ENCODE measurements around the gene ITGA6.

GRCh38 chr2:172496160-172496608 lies 68.8 kb downstream of the ITGA6 start:
- TF ChIP-seq, protein P1, sequence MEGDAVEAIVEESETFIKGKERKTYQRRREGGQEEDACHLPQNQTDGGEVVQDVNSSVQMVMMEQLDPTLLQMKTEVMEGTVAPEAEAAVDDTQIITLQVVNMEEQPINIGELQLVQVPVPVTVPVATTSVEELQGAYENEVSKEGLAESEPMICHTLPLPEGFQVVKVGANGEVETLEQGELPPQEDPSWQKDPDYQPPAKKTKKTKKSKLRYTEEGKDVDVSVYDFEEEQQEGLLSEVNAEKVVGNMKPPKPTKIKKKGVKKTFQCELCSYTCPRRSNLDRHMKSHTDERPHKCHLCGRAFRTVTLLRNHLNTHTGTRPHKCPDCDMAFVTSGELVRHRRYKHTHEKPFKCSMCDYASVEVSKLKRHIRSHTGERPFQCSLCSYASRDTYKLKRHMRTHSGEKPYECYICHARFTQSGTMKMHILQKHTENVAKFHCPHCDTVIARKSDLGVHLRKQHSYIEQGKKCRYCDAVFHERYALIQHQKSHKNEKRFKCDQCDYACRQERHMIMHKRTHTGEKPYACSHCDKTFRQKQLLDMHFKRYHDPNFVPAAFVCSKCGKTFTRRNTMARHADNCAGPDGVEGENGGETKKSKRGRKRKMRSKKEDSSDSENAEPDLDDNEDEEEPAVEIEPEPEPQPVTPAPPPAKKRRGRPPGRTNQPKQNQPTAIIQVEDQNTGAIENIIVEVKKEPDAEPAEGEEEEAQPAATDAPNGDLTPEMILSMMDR (IDR thresholded peaks at IDR 0.05): no peak
- no peak for TF ChIP-seq POLR2AphosphoS5 (IDR thresholded peaks at IDR 0.05)
- TF ChIP-seq POLR2A (IDR thresholded peaks at IDR 0.05): no peak

Measured in upper lobe of left lung (tissue), 4 donors.